Heart left ventricle (tissue), 16 donors: ENCODE measurements around the gene SEMA5B. TPM values are rescaled to one million over a fixed set of nuclear protein-coding genes. Genes with fewer than 3 reads are reported as not detected.

Source experiments
- ATAC-seq, 4 donors: fragments of 200-7000 bp; cut with Tn5 transposase; one replicate each; pipeline ENCODE4 v1.9.1; 2020 to 2022; ENCODE audit warnings: moderate library complexity in 4 of 4, mild to moderate bottlenecking in 3 of 4, moderate number of reproducible peaks in 1 of 4
- DNase-seq, 5 donors: peaks; one replicate each; pipeline ENCODE4 v3.0.0-alpha.2; 2020
- H3K27ac ChIP-seq, 12 donors: fragments of 200-600 bp; sonication (generic) in 4 of 12; one replicate each; pipeline versions ENCODE4 v1.5.0 to v1.8.0; 2016 to 2022; ENCODE audit warnings: mild to moderate bottlenecking in 2 of 12
- H3K27me3 ChIP-seq, 9 donors: fragments of 200-600 bp; sonication (generic) in 2 of 9; one replicate each; pipeline versions ENCODE4 v1.5.1 to v1.8.0; 2016 to 2022; ENCODE audit warnings: mild to moderate bottlenecking in 3 of 9
- H3K36me3 ChIP-seq, 9 donors: fragments of 200-600 bp; sonication (generic) in 2 of 9; one replicate each; pipeline versions ENCODE4 v1.5.0 to v1.8.0; 2018 to 2022; ENCODE audit warnings: mild to moderate bottlenecking in 2 of 9
- H3K4me1 ChIP-seq, 12 donors: fragments of 200-600 bp; sonication (generic) in 4 of 12; one replicate each; pipeline versions ENCODE4 v1.5.0 to v1.8.0; 2016 to 2022; ENCODE audit warnings: mild to moderate bottlenecking in 3 of 12
- H3K4me3 ChIP-seq, 12 donors: fragments of 200-600 bp; sonication (generic) in 4 of 12; one replicate each; pipeline versions ENCODE4 v1.5.0 to v1.8.0; 2017 to 2022; ENCODE audit warnings: mild to moderate bottlenecking in 9 of 12, moderate library complexity in 4 of 12
- H3K9me3 ChIP-seq, 12 donors: fragments of 200-600 bp; sonication (generic) in 4 of 12; one replicate each; pipeline versions ENCODE4 v1.5.0 to v1.8.0; 2016 to 2022; ENCODE audit warnings: mild to moderate bottlenecking in 1 of 12
- POLR2A ChIP-seq, 2 donors: fragments of 450-650 bp; IDR thresholded peaks; one replicate each; pipeline ENCODE4 v1.6.1; 2017; ENCODE audit warnings: antibody characterized with exemption in 2 of 2, mild to moderate bottlenecking in 2 of 2, moderate library complexity in 2 of 2
- WGBS, 4 donors: extraction: QIAGEN DNeasy Blood & Tissue Kit in 2 of 4; methylation state at CpG; one replicate each; pipeline versions ENCODE4 v1.1.5 to v1.1.7; 2013 to 2018; 5-methylcytosine and 5-hydroxymethylcytosine counted together
- intact Hi-C, 10 donors: fragments of 100-400 bp; cut with DNase I; formaldehyde crosslinking; loops; one replicate each; pipeline versions ENCODE4 v1.11.1 to v1.14.2; 2022
- polyA plus RNA-seq, 2 donors: library from polyadenylated mRNA; stranded (reverse); fragments of 200-250 nt; gene quantifications; one replicate each; pipeline ENCODE4 v1.2.3, GENCODE V29; 2013
- total RNA-seq, 9 donors: library from RNA; depleted of rRNA in 2 of 9; stranded (reverse); fragments of >200 nt in 2 of 9; fragmentation: NEBNext Ultra II Directional in 3 of 9; extraction: Animal tissue kit (Norgen Biotek cat#: 25700) in 3 of 9; gene quantifications; one replicate each; pipeline versions ENCODE4 v1.1.0 to v1.2.4, GENCODE V29; 2016 to 2023
- TF ChIP-seq, protein P1 (sequence below), 12 donors: fragments of 200-600 bp; sonication (generic) in 4 of 12; IDR thresholded peaks; one replicate each; pipeline versions ENCODE4 v1.5.0 to v1.8.0; 2018 to 2022; ENCODE audit warnings: antibody characterized with exemption in 12 of 12, mild to moderate bottlenecking in 5 of 12
- donor health status: ischemic (EF 13 %, LVEDD 7.1; RV severe dilation, severe dysfunction).
- donor health status: healthy with polysubstance abuse.
- donor health status: DM: no; HTN: yes; CAD: no.
- donor health status: DM: no; HTN: no; CAD: no.
- donor health status: ischemic (EF 25% LVEDD 6.9; RV normal size, moderate dysfunction).
- donor health status: ischemic (EF 25% LVEDD 5.7; RV mildly dilated, moderate dysfunction).
- donor health status: healthy.
- donor health status: DM: yes; HTN: yes; CAD: no.
- donor health status: ischemic (EF 35%, LVEDD 5.7; RV mildly dilated, moderate dysfunction).
- donor health status: nonischemic (EF 11% LVEDD 7.7; RV severe dilation, severe dysfunction).
- donor health status: DM: yes; HTN: yes; CAD: no.
- donor health status: PGD.
- donor health status: ischemic (EF 29% LVEDD 5.4; RV normal size, mild dysfunction).
- donor health status: nonischemic (EF 23%, LVEDD 6.1; RV moderate dilation, normal function).

SEMA5B gene
- total and polyA plus RNA-seq, 11 donors, result 2.2 to 16.7 (median 7.0) TPM

DNA sequence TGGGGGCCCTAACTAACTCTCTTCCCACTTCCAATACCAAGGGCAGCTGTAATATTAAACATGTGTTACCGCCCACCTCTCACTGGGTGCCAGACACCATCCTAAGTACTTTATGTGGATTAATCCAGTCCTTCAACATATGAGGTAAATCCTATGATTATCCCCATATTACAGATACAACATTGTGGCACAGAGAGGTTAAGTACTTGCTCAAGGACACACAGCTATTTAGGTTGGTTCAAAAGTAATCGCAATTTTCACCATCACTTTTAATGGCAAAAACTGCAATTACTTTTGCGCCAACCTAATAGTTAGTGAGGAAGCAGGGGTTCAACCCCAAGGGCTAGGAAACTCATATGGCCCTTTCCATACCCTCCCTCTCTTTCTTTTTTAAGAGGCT is 100.8 kb downstream of the SEMA5B start:
- TF ChIP-seq, protein P1, sequence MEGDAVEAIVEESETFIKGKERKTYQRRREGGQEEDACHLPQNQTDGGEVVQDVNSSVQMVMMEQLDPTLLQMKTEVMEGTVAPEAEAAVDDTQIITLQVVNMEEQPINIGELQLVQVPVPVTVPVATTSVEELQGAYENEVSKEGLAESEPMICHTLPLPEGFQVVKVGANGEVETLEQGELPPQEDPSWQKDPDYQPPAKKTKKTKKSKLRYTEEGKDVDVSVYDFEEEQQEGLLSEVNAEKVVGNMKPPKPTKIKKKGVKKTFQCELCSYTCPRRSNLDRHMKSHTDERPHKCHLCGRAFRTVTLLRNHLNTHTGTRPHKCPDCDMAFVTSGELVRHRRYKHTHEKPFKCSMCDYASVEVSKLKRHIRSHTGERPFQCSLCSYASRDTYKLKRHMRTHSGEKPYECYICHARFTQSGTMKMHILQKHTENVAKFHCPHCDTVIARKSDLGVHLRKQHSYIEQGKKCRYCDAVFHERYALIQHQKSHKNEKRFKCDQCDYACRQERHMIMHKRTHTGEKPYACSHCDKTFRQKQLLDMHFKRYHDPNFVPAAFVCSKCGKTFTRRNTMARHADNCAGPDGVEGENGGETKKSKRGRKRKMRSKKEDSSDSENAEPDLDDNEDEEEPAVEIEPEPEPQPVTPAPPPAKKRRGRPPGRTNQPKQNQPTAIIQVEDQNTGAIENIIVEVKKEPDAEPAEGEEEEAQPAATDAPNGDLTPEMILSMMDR (IDR thresholded peaks at IDR 0.05), result no peak
- no peak for TF ChIP-seq POLR2A (IDR thresholded peaks at IDR 0.05)
- WGBS, 4 donors, result 96 to 99% (median 97%) methylated on average over 3 of the region's 3 CpGs
- ATAC-seq (no peak), DNase-seq (no peak)
- peaks cover 0 to 7% (median 0%) of the 10 kb centered on the region in 12 donors for H3K4me1 ChIP-seq
- H3K27ac ChIP-seq, result no peak overlapping the region
- H3K27me3 ChIP-seq, result peaks cover 0 to 25% (median 3%) of the 10 kb centered on the region in 9 donors
- no peaks in the 10 kb centered on the region for H3K9me3 ChIP-seq
- intact Hi-C loops, result no loop called here
- no peak overlapping the region for H3K4me3 ChIP-seq
- H3K36me3 ChIP-seq, result no peaks in the 10 kb centered on the region

DNA sequence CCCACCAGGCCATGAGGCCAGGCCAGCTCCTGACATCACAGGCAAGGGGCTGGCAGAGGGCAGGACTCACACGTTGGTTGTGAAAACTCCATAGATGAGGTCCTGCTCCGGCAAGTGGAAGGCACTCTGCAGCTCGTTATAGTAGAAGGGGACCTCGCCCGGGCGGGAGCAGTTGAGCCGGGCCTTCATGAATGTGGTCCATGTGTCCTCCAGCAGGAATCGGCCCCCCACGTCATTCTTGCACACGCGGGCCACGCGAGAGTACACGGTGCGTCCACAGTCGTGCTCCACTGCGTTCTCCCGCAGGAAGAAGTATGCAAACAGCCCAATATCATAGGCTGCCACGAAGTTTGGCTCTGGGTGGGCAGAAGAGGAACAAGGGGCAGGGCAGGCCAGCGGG is 101.2 kb downstream of the SEMA5B start:
- Histone ChIP-seq H3K4me3 (no peak overlapping the region), H3K36me3 (no peaks in the 10 kb centered on the region), H3K27ac (no peak overlapping the region), H3K4me1 (peaks cover 0 to 7% (median 0%) of the 10 kb centered on the region in 12 donors), H3K27me3 (peaks cover 0 to 29% (median 5%) of the 10 kb centered on the region in 9 donors), H3K9me3 (no peaks in the 10 kb centered on the region)
- TF ChIP-seq, protein P1 (IDR thresholded peaks at IDR 0.05), result no peak
- TF ChIP-seq POLR2A (IDR thresholded peaks at IDR 0.05), result no peak
- DNase-seq (no peak), ATAC-seq (no peak)
- intact Hi-C loops, result no loop called here
- WGBS, 4 donors, result 89 to 93% (median 92%) methylated on average over 19 to 20 of the region's 20 CpGs

DNA sequence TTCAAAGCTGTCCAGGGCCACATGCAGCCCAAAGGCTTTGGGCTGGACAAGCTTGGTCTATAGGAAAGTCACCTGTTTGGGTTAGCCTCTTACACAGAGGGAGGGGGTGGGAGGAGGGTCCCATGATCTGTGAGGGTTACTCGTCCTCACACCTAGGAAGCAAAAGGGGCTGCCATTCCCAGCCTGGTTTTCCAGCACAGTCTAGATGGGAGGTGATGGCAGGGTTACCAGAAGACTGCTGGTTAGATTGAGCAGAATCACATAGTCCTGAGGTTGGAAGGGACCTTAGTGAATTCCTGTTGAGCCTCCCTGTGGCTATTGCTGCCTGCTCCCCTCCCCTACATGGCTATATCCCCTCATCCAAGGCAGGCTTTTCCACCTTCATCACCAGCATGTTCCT is 101.8 kb downstream of the SEMA5B start:
- ATAC-seq (no peak), DNase-seq (no peak)
- Histone ChIP-seq H3K4me1 (peaks cover 0 to 7% (median 0%) of the 10 kb centered on the region in 12 donors), H3K4me3 (no peak overlapping the region), H3K36me3 (no peaks in the 10 kb centered on the region), H3K9me3 (no peaks in the 10 kb centered on the region), H3K27ac (no peak overlapping the region), H3K27me3 (peaks cover 0 to 29% (median 5%) of the 10 kb centered on the region in 9 donors)
- no peak for TF ChIP-seq POLR2A (IDR thresholded peaks at IDR 0.05)
- TF ChIP-seq, protein P1 (IDR thresholded peaks at IDR 0.05), result no peak
- intact Hi-C loops, result no loop called here
- WGBS, 4 donors, result 77 to 86% (median 82%) methylated on average over 1 of the region's 1 CpG

DNA sequence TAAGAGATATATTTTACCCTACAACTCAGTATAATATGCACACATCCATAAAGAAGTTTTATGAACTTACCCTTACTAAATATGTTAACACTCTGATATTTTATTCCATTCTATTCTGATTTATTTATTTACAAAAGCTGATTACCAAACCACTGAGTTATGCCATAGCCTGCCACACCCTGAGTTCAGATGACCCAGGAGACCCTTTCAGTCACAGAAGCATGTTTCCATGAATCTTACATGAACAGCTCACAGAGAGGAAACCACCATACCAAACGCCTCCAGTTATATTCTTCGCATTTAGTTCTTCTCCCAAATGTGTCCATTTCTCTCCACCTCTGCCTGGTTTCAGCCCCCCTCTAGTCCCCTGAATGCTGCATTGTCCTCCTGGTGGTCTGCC is 103.5 kb downstream of the SEMA5B start:
- no peak for DNase-seq
- Histone ChIP-seq H3K4me1 (peaks cover 0 to 5% (median 0%) of the 10 kb centered on the region in 12 donors), H3K9me3 (no peaks in the 10 kb centered on the region), H3K27ac (no peak overlapping the region), H3K27me3 (peaks cover 0 to 29% (median 5%) of the 10 kb centered on the region in 9 donors), H3K4me3 (no peak overlapping the region), H3K36me3 (no peaks in the 10 kb centered on the region)
- intact Hi-C loops, result no loop called here
- TF ChIP-seq, protein P1 (IDR thresholded peaks at IDR 0.05), result no peak
- TF ChIP-seq POLR2A (IDR thresholded peaks at IDR 0.05), result no peak
- WGBS, 4 donors, result 80 to 96% (median 86%) methylated on average over 2 of the region's 2 CpGs
- ATAC-seq, result no peak
